RWPE2 (cell line): Measurements from ENCODE around the gene ATP9A.

ENCODE experiments used
- ATAC-seq: fragments of 200-7000 bp; cut with Tn5 transposase; 3 replicates; pipeline ENCODE4 v1.9.1; 2021; ENCODE audit warnings: low read depth
- DNase-seq: peaks from one replicate; pipeline ENCODE4 v3.0.0-alpha.2; 2020; ENCODE audit warnings: low spot score
- H3K27ac ChIP-seq: fragments of 450-650 bp; 2 replicates; pipeline ENCODE4 v1.5.1; 2017; ENCODE audit warnings: mild to moderate bottlenecking; ENCODE audit not compliant: poor library complexity, severe bottlenecking
- H3K27me3 ChIP-seq: fragments of 250-450 bp; sonication (Bioruptor Pico); 2 replicates; pipeline ENCODE4 v1.5.1; 2021; ENCODE audit warnings: mild to moderate bottlenecking, moderate library complexity; ENCODE audit not compliant: insufficient read depth, poor library complexity, severe bottlenecking
- H3K36me3 ChIP-seq: fragments of 250-450 bp; sonication (Bioruptor Pico); 2 replicates; pipeline ENCODE4 v1.5.1; 2020; ENCODE audit warnings: low read depth, mild to moderate bottlenecking, moderate library complexity
- H3K4me1 ChIP-seq: fragments of 250-450 bp; sonication (Bioruptor Pico); 2 replicates; pipeline ENCODE4 v1.5.1; 2021; ENCODE audit warnings: mild to moderate bottlenecking, moderate library complexity; ENCODE audit not compliant: insufficient read depth, poor library complexity, severe bottlenecking
- H3K4me3 ChIP-seq: fragments of 250-450 bp; sonication (Bioruptor Pico); 2 replicates; pipeline ENCODE4 v1.5.1; 2021; ENCODE audit warnings: mild to moderate bottlenecking, moderate library complexity; ENCODE audit not compliant: severe bottlenecking
- H3K9me3 ChIP-seq: fragments of 250-450 bp; sonication (Bioruptor Pico); 2 replicates; pipeline ENCODE4 v1.5.1; 2021; ENCODE audit warnings: mild to moderate bottlenecking, moderate library complexity; ENCODE audit not compliant: severe bottlenecking
- CTCF ChIP-seq: fragments of 450-650 bp; IDR thresholded peaks from one replicate; pipeline ENCODE4 v1.5.1; 2017; ENCODE audit warnings: mild to moderate bottlenecking, moderate library complexity; ENCODE audit not compliant: poor library complexity, severe bottlenecking

ATP9A gene

DNA sequence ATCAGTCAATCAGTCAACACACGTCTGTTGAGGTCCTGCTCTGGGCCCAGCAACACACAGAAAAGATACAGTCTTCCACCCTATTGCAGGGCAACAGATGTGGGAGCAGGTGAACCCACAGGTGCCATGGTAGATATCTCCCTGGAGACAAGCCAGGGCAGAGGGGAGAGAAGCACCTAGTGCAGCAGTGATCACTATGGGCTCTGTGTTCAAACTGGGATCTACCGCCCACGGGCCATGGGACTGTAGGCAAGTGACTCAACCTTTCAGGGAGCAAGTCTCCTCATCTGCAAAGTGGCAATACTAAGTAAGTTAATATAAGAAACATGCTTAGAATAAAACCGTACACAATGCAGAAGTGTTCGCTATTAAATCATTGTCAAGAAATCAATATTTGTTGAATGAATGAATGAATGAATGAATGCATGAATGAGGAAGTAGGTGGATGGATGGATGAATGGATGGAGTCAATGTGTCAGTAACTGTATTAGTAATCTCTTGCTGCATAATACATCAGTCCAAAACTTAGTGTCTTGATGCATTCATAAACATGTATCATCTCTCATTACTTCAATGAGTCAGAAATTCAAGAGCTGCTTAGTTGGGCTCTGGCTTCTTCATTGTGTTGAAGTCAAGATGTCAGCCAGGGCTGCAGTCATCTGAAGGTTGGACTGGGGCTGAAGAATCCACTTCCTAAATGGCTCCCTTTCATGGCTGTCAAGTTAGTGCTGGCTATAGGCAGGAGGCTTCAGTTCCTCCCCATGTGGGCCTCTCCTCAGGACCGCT is 193.7 kb downstream of the ATP9A start:
- no peak for TF ChIP-seq CTCF
- no peak for DNase-seq
- no peak overlapping the region for H3K27ac ChIP-seq

DNA sequence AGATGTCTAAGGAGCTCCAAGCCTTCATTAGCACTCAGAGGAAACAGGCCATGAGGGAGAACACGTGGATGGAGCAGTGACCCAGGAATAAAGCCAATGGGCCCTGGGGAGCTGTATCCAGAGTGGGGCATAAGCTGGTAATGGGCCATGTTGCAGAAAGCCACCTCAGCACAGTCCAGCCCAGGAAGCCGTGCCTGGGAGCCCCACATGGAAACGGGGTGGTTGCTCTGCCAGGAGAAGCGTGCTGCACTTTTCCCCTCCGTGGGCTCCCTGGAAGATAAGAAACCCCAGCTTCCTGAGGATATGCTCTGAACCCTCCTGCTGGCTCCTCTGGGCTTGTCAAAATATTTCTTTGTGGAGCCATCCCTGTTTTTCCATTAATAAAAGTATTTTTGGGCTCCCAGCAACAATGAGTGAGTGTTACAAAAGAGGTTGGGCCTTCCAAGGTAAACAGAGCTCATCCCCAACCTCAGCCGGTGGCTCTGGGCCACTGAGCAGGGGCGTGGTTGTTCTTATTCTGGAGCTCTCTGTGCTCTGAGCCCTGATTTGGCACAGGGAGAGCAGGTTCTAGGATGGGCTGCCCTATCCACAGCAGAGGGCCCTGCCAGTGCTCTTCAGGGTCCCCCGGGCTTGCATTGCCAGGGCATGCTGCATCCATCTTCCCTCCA is 194.5 kb downstream of the ATP9A start:
- ATAC-seq (peak; percentile 28; the same call in 2 of the 3 replicates), DNase-seq (no peak)
- Histone ChIP-seq H3K27ac (no peak overlapping the region), H3K36me3 (no peaks in the 10 kb centered on the region), H3K4me1 (no peaks in the 10 kb centered on the region), H3K27me3 (no peaks in the 10 kb centered on the region), H3K9me3 (no peaks in the 10 kb centered on the region), H3K4me3 (no peak overlapping the region)
- no peak for TF ChIP-seq CTCF

More for the DNA sequence above, 193.7 kb downstream of the ATP9A start:
- Histone ChIP-seq H3K4me1 (no peaks in the 10 kb centered on the region), H3K27me3 (no peaks in the 10 kb centered on the region), H3K9me3 (no peaks in the 10 kb centered on the region), H3K4me3 (no peak overlapping the region), H3K36me3 (no peaks in the 10 kb centered on the region)
- ATAC-seq = no peak

DNA sequence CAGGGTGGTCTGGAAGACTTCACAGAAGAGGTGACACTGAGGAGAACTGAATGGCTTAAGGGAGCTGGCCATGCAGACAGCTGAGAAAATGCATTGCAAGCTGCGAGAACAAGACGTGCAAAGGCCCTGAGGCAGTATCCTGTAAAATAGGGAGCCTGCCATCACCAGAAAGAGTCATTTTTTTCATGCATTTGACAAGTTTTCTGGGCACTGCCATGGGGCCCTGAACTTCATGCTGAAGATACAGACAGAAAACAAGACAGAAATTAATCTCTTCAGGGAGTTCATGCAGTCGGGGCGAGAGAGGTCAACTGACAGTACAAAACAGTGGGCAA is 196.8 kb downstream of the ATP9A start:
- no peak for TF ChIP-seq CTCF

GRCh38 chr20:51570739-51571459 is 197.3 kb downstream of the ATP9A start:
- H3K4me3 ChIP-seq = no peak overlapping the region
- no peak for TF ChIP-seq CTCF
- no peaks in the 10 kb centered on the region for H3K27me3 ChIP-seq
- no peaks in the 10 kb centered on the region for H3K4me1 ChIP-seq
- no peaks in the 10 kb centered on the region for H3K9me3 ChIP-seq
- DNase-seq (no peak), ATAC-seq (no peak)
- H3K27ac ChIP-seq = no peak overlapping the region
- no peaks in the 10 kb centered on the region for H3K36me3 ChIP-seq

More for the DNA sequence above, 196.8 kb downstream of the ATP9A start:
- Histone ChIP-seq H3K36me3 (no peaks in the 10 kb centered on the region), H3K27me3 (no peaks in the 10 kb centered on the region), H3K4me3 (no peak overlapping the region), H3K9me3 (no peaks in the 10 kb centered on the region), H3K27ac (no peak overlapping the region), H3K4me1 (no peaks in the 10 kb centered on the region)
- ATAC-seq = no peak
- no peak for DNase-seq
